NCI-H345 treated with DMSO at 0.1 percent for 48 hours (cell line): ENCODE results near the gene TNS4.
"Not testable (repeated sequence)": the region's sequence is repeated elsewhere in the genome, so short reads cannot be mapped to it uniquely, and the experiment has no call there.

Source experiments
- DNase-seq: peaks from one replicate; lab custom pipeline; 2025; ENCODE audit not compliant: unreplicated experiment; lab: John Stamatoyannopoulos, UW

The TNS4 gene

GRCh38 chr17:40501499-40501911, at the start of gene TNS4:
Gene TNS4, minus strand, starts transcription at chr17:40501623. Its CDS starts 5,198 bp downstream, at chr17:40496425.
- DNase-seq: no peak

GRCh38 chr17:40550608-40551007, 49.2 kb upstream of the TNS4 start:
- no peak for DNase-seq

GRCh38 chr17:40548982-40549685, 47.7 kb upstream of the TNS4 start:
- peak; percentile 62 for DNase-seq

- DNase-seq: no peak
Measured at GRCh38 chr17:40548491-40548981, 47.1 kb upstream of the TNS4 start.

- no peak for DNase-seq
Measured at GRCh38 chr17:40547785-40548478, 46.5 kb upstream of the TNS4 start.

GRCh38 chr17:40547079-40547784, 45.8 kb upstream of the TNS4 start:
- peak; percentile 95 for DNase-seq

GRCh38 chr17:40546497-40546896, 45.1 kb upstream of the TNS4 start:
- DNase-seq: not testable (repeated sequence)

- no peak for DNase-seq
Measured at GRCh38 chr17:40545660-40546059, 44.2 kb upstream of the TNS4 start.

- DNase-seq: no peak
Measured at GRCh38 chr17:40542558-40543411, 41.4 kb upstream of the TNS4 start.

GRCh38 chr17:40541873-40542557, 40.6 kb upstream of the TNS4 start:
- DNase-seq: no peak

- no peak for DNase-seq
Measured at GRCh38 chr17:40541060-40541872, 39.8 kb upstream of the TNS4 start.

GRCh38 chr17:40540448-40540847, 39.0 kb upstream of the TNS4 start:
- no peak for DNase-seq

- no peak for DNase-seq
Measured at GRCh38 chr17:40539711-40540411, 38.4 kb upstream of the TNS4 start.

GRCh38 chr17:40538936-40539705, 37.7 kb upstream of the TNS4 start:
- DNase-seq: no peak

- no peak for DNase-seq
Measured at GRCh38 chr17:40538019-40538935, 36.9 kb upstream of the TNS4 start.

GRCh38 chr17:40536295-40537171, 35.1 kb upstream of the TNS4 start:
- no peak for DNase-seq
